K562 (cell line): ENCODE data around the gene SIK3. TPM values are rescaled to one million over a fixed set of nuclear protein-coding genes. Genes with fewer than 3 reads are reported as not detected.

Source experiments
- CHD7 ChIP-seq: fragments of 200-600 bp; sonication (generic); IDR thresholded peaks from one replicate; pipeline ENCODE4 v1.6.1; 2012; ENCODE audit warnings: mild to moderate bottlenecking, low read depth, low read length, inconsistent platforms
- CUX1 ChIP-seq: fragments of 200-800 bp; sonication (Bioruptor generic); IDR thresholded peaks from 2 replicates; pipeline ENCODE4 v1.6.1; 2016; ENCODE audit warnings: missing genetic modification characterization, missing compliant biosample characterization
- HMBOX1 ChIP-seq: sonication (generic); IDR thresholded peaks from 2 replicates; pipeline ENCODE4 v1.6.1; 2016
- HNRNPL ChIP-seq: fragments of 200-400 bp; formaldehyde crosslinking; IDR thresholded peaks from 2 replicates; pipeline ENCODE4 v1.6.1; 2017; ENCODE audit warnings: low read depth, mild to moderate bottlenecking, low read length
- MTA3 ChIP-seq: fragments of 450-650 bp; formaldehyde crosslinking; IDR thresholded peaks from 2 replicates; pipeline ENCODE4 v1.6.1; 2017; ENCODE audit warnings: mild to moderate bottlenecking, borderline replicate concordance
- PREB ChIP-seq: sonication (generic); formaldehyde crosslinking; IDR thresholded peaks from 2 replicates; pipeline ENCODE4 v1.8.1; 2023; ENCODE audit warnings: mild to moderate bottlenecking, missing genetic modification reagents
- SETDB1 ChIP-seq: IDR thresholded peaks from one replicate; pipeline ENCODE4 v1.6.1; 2012; ENCODE audit warnings: low read length, control low read depth, inconsistent platforms
- polyA plus RNA-seq, 8 experiments: library from polyadenylated mRNA; depleted of rRNA in 4 of 8; stranded (reverse) in 5 of 8; unstranded in 3 of 8; fragments of >200 nt; fragmentation: Nextera tagmentation in 2 of 8; fragmentation: Illumina TruSeq in 1 of 8; extraction: Ambion mirVana in 2 of 8; extraction: Trizol in 1 of 8; gene quantifications; 2 replicates each; pipeline versions ENCODE4 v1.2.1 to v1.2.3, GENCODE V29; 2011 to 2014; ENCODE audit warnings: inconsistent platforms in 1 of 8, missing spikeins in 1 of 8
- total RNA-seq, 7 experiments: library from RNA; depleted of rRNA in 6 of 7; stranded (reverse); fragments of >200 nt in 6 of 7; fragmentation: Illumina TruSeq in 2 of 7; extraction: Trizol in 2 of 7; gene quantifications; 2 replicates each; pipeline versions ENCODE4 v1.2.1 to v1.2.3, GENCODE V29; 2011 to 2021; ENCODE audit warnings: low replicate concordance in 1 of 7

SIK3 gene
- total and polyA plus RNA-seq, 9 of the 15 experiments (the other 6 are each of a cell fraction or from before 2014, with no cell fraction given) = 1.6 to 21.6 (median 8.0) TPM

GRCh38 chr11:116796548-116796947 lies 301.7 kb downstream of the SIK3 start (continued):
- no peak for TF ChIP-seq CHD7
- no peak for TF ChIP-seq SETDB1
- TF ChIP-seq HNRNPL = no peak
- TF ChIP-seq HMBOX1 = no peak
- no peak for TF ChIP-seq PREB
- TF ChIP-seq MTA3 = no peak
- no peak for TF ChIP-seq CUX1 (CRISPR knock-in tag)
